HepG2 (cell line): ENCODE data around the gene TXNDC12. TPM values are rescaled to one million over a fixed set of nuclear protein-coding genes. Genes with fewer than 3 reads are reported as not detected.

Experiments used
- ATF5 ChIP-seq: sonication (generic); formaldehyde crosslinking; IDR thresholded peaks from 2 replicates; pipeline ENCODE4 v1.4.0; 2020; ENCODE audit warnings: mild to moderate bottlenecking, low read depth, missing genetic modification reagents
- BCLAF1 ChIP-seq: fragments of 450-650 bp; IDR thresholded peaks from 2 replicates; pipeline ENCODE4 v1.6.1; 2017; ENCODE audit warnings: mild to moderate bottlenecking
- EHMT2 ChIP-seq: fragments of 200-600 bp; sonication (generic); IDR thresholded peaks from 2 replicates; pipeline ENCODE4 v1.7.0; 2017; ENCODE audit warnings: antibody characterized with exemption, low read depth, low read length, borderline replicate concordance
- EP300 ChIP-seq, 3 experiments: sonication (generic) in 1 of 3; formaldehyde crosslinking in 1 of 3; IDR thresholded peaks; 2 replicates each; pipeline versions ENCODE4 v1.5.1 to v1.6.1; 2011 to 2020; ENCODE audit warnings: low read depth in 2 of 3, low read length in 2 of 3, borderline replicate concordance in 1 of 3, improper control_type of control experiment in 1 of 3, mild to moderate bottlenecking in 1 of 3, missing genetic modification reagents in 1 of 3, moderate library complexity in 1 of 3
- HIC2 ChIP-seq: sonication (generic); formaldehyde crosslinking; IDR thresholded peaks from 2 replicates; pipeline ENCODE4 v1.9.0; 2022; ENCODE audit warnings: low read depth, missing genetic modification reagents
- MTERF4 ChIP-seq: sonication (generic); formaldehyde crosslinking; IDR thresholded peaks from 2 replicates; pipeline ENCODE4 v1.8.0; 2023; ENCODE audit warnings: mild to moderate bottlenecking, missing genetic modification reagents
- NR0B2 ChIP-seq: sonication (generic); formaldehyde crosslinking; IDR thresholded peaks from 2 replicates; pipeline ENCODE4 v1.4.0; 2020; ENCODE audit warnings: mild to moderate bottlenecking, missing genetic modification reagents
- PAF1 ChIP-seq: IDR thresholded peaks from 2 replicates; pipeline ENCODE4 v1.6.1; 2016; ENCODE audit warnings: missing genetic modification reagents, missing compliant biosample characterization
- SIN3B ChIP-seq: fragments of 150-350 bp; IDR thresholded peaks from 2 replicates; pipeline ENCODE4 v1.6.1; 2014; ENCODE audit warnings: low read length
- SMARCE1 ChIP-seq: fragments of 450-650 bp; IDR thresholded peaks from 2 replicates; pipeline ENCODE4 v1.6.1; 2017; ENCODE audit warnings: borderline replicate concordance
- U2AF1 ChIP-seq: fragments of 200-400 bp; formaldehyde crosslinking; optimal IDR thresholded peaks from 2 replicates; pipeline ENCODE3; 2017; ENCODE audit warnings: mild to moderate bottlenecking, low read depth, low read length
- ZFP37 ChIP-seq: sonication (generic); formaldehyde crosslinking; IDR thresholded peaks from 2 replicates; pipeline ENCODE4 v1.4.0; 2020; ENCODE audit warnings: missing genetic modification reagents, borderline replicate concordance
- ZGPAT ChIP-seq: IDR thresholded peaks from 2 replicates; pipeline ENCODE4 v1.6.1; 2016; ENCODE audit warnings: mild to moderate bottlenecking
- ZNF12 ChIP-seq: sonication (generic); formaldehyde crosslinking; IDR thresholded peaks from 2 replicates; pipeline ENCODE4 v1.5.0; 2020; ENCODE audit warnings: missing genetic modification reagents
- ZNF143 ChIP-seq: sonication (generic); formaldehyde crosslinking; IDR thresholded peaks from 2 replicates; pipeline ENCODE4 v1.4.0; 2020; ENCODE audit warnings: missing genetic modification reagents
- ZNF280B ChIP-seq: sonication (generic); formaldehyde crosslinking; IDR thresholded peaks from 2 replicates; pipeline ENCODE4 v1.5.0; 2020; ENCODE audit warnings: missing genetic modification reagents, mild to moderate bottlenecking, borderline replicate concordance
- ZNF451 ChIP-seq: sonication (generic); formaldehyde crosslinking; IDR thresholded peaks from 2 replicates; pipeline ENCODE4 v1.5.0; 2020; ENCODE audit warnings: mild to moderate bottlenecking, missing genetic modification reagents
- ZNF543 ChIP-seq: sonication (generic); formaldehyde crosslinking; IDR thresholded peaks from 2 replicates; pipeline ENCODE4 v1.4.0; 2020; ENCODE audit warnings: mild to moderate bottlenecking, missing genetic modification reagents
- ZNF546 ChIP-seq: sonication (generic); formaldehyde crosslinking; conservative IDR thresholded peaks from 2 replicates; pipeline ENCODE4 v1.8.1; 2023; ENCODE audit warnings: mild to moderate bottlenecking, missing genetic modification reagents
- polyA plus RNA-seq, 8 experiments: library from polyadenylated mRNA; depleted of rRNA in 3 of 8; stranded (reverse) in 7 of 8; unstranded in 1 of 8; fragments of >200 nt; fragmentation: Illumina TruSeq in 4 of 8; extraction: Trizol in 4 of 8; gene quantifications; 2 replicates each; pipeline versions ENCODE4 v1.2.1 to v1.2.3, GENCODE V29; 2011 to 2016; ENCODE audit warnings: low read depth in 4 of 8, missing spikeins in 1 of 8, mixed read lengths in 1 of 8; ENCODE audit not compliant: insufficient read depth in 1 of 8
- total RNA-seq, 5 experiments: library from RNA; depleted of rRNA; stranded (reverse); fragments of >200 nt; fragmentation: Illumina TruSeq; extraction: Trizol; gene quantifications; 2 replicates each; pipeline ENCODE4 v1.2.3, GENCODE V29; 2016; ENCODE audit warnings: low read depth in 1 of 5

TXNDC12 gene
- total and polyA plus RNA-seq, 2 of the 13 experiments (the other 11 are each of a cell fraction or from before 2014, with no cell fraction given) = 65.6 to 67.2 TPM

GRCh38 chr1:52037402-52037814 lies 17.6 kb downstream of the TXNDC12 start (continued):
- TF ChIP-seq ZNF451 (CRISPR knock-in tag) (no peak), ZFP37 (CRISPR knock-in tag) (peak; percentile 84; the same call in 1 of the 2 replicates), U2AF1 (no peak), ZGPAT (CRISPR knock-in tag) (peak; percentile 97), HIC2 (CRISPR knock-in tag) (peak; percentile 64; the same call in 1 of the 2 replicates), ZNF12 (CRISPR knock-in tag) (peak; percentile 72), ZNF280B (CRISPR knock-in tag) (no peak), BCLAF1 (no peak), ZNF543 (CRISPR knock-in tag) (peak; percentile 65), MTERF4 (no peak), ZNF143 (CRISPR knock-in tag) (no peak; the same call in 1 of the 2 replicates), PAF1 (CRISPR knock-in tag) (peak; percentile 37; the same call in 1 of the 2 replicates), EP300 (IDR thresholded peaks at IDR 0.05; ENCODE audit: low read depth in 2 of 2, low read length in 2 of 2) (peak in 1 of 2 experiments; percentile 92; a peak in 2 of 4 replicates), EP300 (CRISPR knock-in tag; IDR thresholded peaks at IDR 0.05; ENCODE audit: borderline replicate concordance) (peak; percentile 82), EHMT2 (peak; percentile 83; the same call in 1 of the 2 replicates), ZNF546 (no peak), SIN3B (no peak), NR0B2 (CRISPR knock-in tag) (no peak), SMARCE1 (no peak), ATF5 (no peak)
